HEK293 (cell line): ENCODE measurements around the gene MED13L.

ENCODE experiments used
- CTCF ChIA-PET: fragments of 350-600 bp; formaldehyde crosslinking; extraction: SDS; loops from one replicate; lab custom pipeline; 2021; ENCODE audit warnings: antibody characterized with exemption; lab: Yijun Ruan, JAX
- POLR2A ChIA-PET: fragments of 300-600 bp; formaldehyde crosslinking; extraction: SDS; loops from one replicate; lab custom pipeline; 2020; ENCODE audit warnings: antibody characterized with exemption, inconsistent platforms; lab: Yijun Ruan, JAX
- H3K27ac ChIP-seq: fragments of 200-500 bp; sonication (Bioruptor generic); 2 replicates; pipeline ENCODE4 v1.5.1; 2014; ENCODE audit warnings: low read depth, low read length, control low read depth, inconsistent platforms; ENCODE audit errors: extremely low read depth
- H3K36me3 ChIP-seq, 2 experiments: fragments of 200-500 bp in 1 of 2; sonication (Bioruptor generic) in 1 of 2; 1 replicate in 1 of 2; 2 replicates in 1 of 2; pipeline ENCODE4 v1.5.1; 2014 to 2017; ENCODE audit warnings: inconsistent platforms in 2 of 2, low read length in 2 of 2; ENCODE audit not compliant: control insufficient read depth in 2 of 2, insufficient read depth in 1 of 2
- H3K4me1 ChIP-seq: fragments of 200-500 bp; sonication (Bioruptor generic); 2 replicates; pipeline ENCODE4 v1.5.1; 2014; ENCODE audit warnings: mild to moderate bottlenecking, low read length, inconsistent platforms; ENCODE audit not compliant: control insufficient read depth, insufficient read depth
- H3K4me3 ChIP-seq: 2 replicates; pipeline ENCODE4 v1.5.1; 2011; ENCODE audit warnings: low read depth, mild to moderate bottlenecking, control low read depth, low read length, moderate library complexity
- H3K9me3 ChIP-seq: fragments of 200-500 bp; sonication (Bioruptor generic); 2 replicates; pipeline ENCODE4 v1.5.1; 2014; ENCODE audit warnings: low read depth, low read length, inconsistent platforms; ENCODE audit not compliant: control insufficient read depth, insufficient read depth
- ATF2 ChIP-seq: fragments of 450-650 bp; formaldehyde crosslinking; IDR thresholded peaks from 2 replicates; pipeline ENCODE4 v1.5.1; 2016; ENCODE audit warnings: missing biosample characterization, missing genetic modification characterization, low read depth
- HOXC10 ChIP-seq: sonication (generic); formaldehyde crosslinking; IDR thresholded peaks from 2 replicates; pipeline ENCODE4 v1.8.1; 2023; ENCODE audit warnings: mild to moderate bottlenecking, missing genetic modification reagents
- IKZF3 ChIP-seq: fragments of 450-650 bp; IDR thresholded peaks from 2 replicates; pipeline ENCODE4 v1.5.0; 2018; ENCODE audit warnings: missing biosample characterization, mild to moderate bottlenecking, missing genetic modification characterization, moderate library complexity
- INSM2 ChIP-seq: fragments of 450-650 bp; formaldehyde crosslinking; IDR thresholded peaks from 2 replicates; pipeline ENCODE4 v1.5.1; 2016; ENCODE audit warnings: missing biosample characterization, missing genetic modification characterization
- KLF16 ChIP-seq: fragments of 450-650 bp; formaldehyde crosslinking; IDR thresholded peaks from 2 replicates; pipeline ENCODE4 v1.5.1; 2017; ENCODE audit warnings: missing biosample characterization, missing genetic modification characterization
- PRDM1 ChIP-seq: fragments of 450-650 bp; formaldehyde crosslinking; IDR thresholded peaks from 2 replicates; pipeline ENCODE4; 2016; ENCODE audit warnings: missing biosample characterization, missing genetic modification characterization
- PRDM6 ChIP-seq: fragments of 450-650 bp; formaldehyde crosslinking; IDR thresholded peaks from 2 replicates; pipeline ENCODE4 v1.5.1; 2017; ENCODE audit warnings: missing biosample characterization, missing genetic modification characterization
- SETDB1 ChIP-seq: IDR thresholded peaks from one replicate; pipeline ENCODE4 v1.6.1; 2017; ENCODE audit warnings: mild to moderate bottlenecking, low read length, moderate library complexity, mixed read lengths; ENCODE audit not compliant: insufficient read length
- ZNF214 ChIP-seq: fragments of 450-650 bp; formaldehyde crosslinking; IDR thresholded peaks from 2 replicates; pipeline ENCODE4 v1.5.1; 2017; ENCODE audit warnings: missing biosample characterization, mild to moderate bottlenecking, missing genetic modification characterization, borderline replicate concordance
- ZNF473 ChIP-seq: fragments of 450-650 bp; formaldehyde crosslinking; IDR thresholded peaks from 2 replicates; pipeline ENCODE4 v1.5.1; 2017; ENCODE audit warnings: missing biosample characterization, missing genetic modification characterization
- ZNF548 ChIP-seq: fragments of 450-650 bp; formaldehyde crosslinking; IDR thresholded peaks from 2 replicates; pipeline ENCODE4 v1.5.1; 2016; ENCODE audit warnings: missing biosample characterization, missing genetic modification characterization
- ZNF558 ChIP-seq: fragments of 450-650 bp; formaldehyde crosslinking; IDR thresholded peaks from 2 replicates; pipeline ENCODE4 v1.5.1; 2016; ENCODE audit warnings: missing biosample characterization, missing genetic modification characterization
- ZNF776 ChIP-seq: fragments of 450-650 bp; formaldehyde crosslinking; IDR thresholded peaks from 2 replicates; pipeline ENCODE4 v1.5.0; 2017; ENCODE audit warnings: missing biosample characterization, missing genetic modification characterization, borderline replicate concordance
- ZNF785 ChIP-seq: fragments of 450-650 bp; formaldehyde crosslinking; IDR thresholded peaks from 2 replicates; pipeline ENCODE4 v1.5.1; 2016; ENCODE audit warnings: missing biosample characterization, missing genetic modification characterization
- ZNF830 ChIP-seq: fragments of 450-650 bp; IDR thresholded peaks from 2 replicates; pipeline ENCODE4 v1.5.0; 2018; ENCODE audit warnings: missing biosample characterization, missing genetic modification characterization, low read depth, mild to moderate bottlenecking, moderate library complexity
- TF ChIP-seq, protein P1 (sequence below): fragments of 450-650 bp; formaldehyde crosslinking; IDR thresholded peaks from 2 replicates; pipeline ENCODE4 v1.5.1; 2016; ENCODE audit warnings: missing biosample characterization, missing genetic modification characterization
- TF ChIP-seq, protein P2 (sequence below): fragments of 450-650 bp; formaldehyde crosslinking; IDR thresholded peaks from 2 replicates; pipeline ENCODE4 v1.5.1; 2016; ENCODE audit warnings: missing biosample characterization, missing genetic modification characterization

Gene MED13L

GRCh38 chr12:116145451-116145850 is 132.0 kb downstream of the MED13L start (continued):
- TF ChIP-seq HOXC10 (CRISPR knock-in tag) (no peak), ZNF785 (tag by site-specific recombination) (no peak), ATF2 (no peak), ZNF776 (tag by site-specific recombination) (no peak), ZNF473 (no peak), ZNF830 (tag by site-specific recombination) (no peak), ZNF548 (tag by site-specific recombination) (no peak), ZNF558 (tag by site-specific recombination) (peak; percentile 68), PRDM1 (tag by site-specific recombination) (no peak)
- TF ChIP-seq, protein P1, sequence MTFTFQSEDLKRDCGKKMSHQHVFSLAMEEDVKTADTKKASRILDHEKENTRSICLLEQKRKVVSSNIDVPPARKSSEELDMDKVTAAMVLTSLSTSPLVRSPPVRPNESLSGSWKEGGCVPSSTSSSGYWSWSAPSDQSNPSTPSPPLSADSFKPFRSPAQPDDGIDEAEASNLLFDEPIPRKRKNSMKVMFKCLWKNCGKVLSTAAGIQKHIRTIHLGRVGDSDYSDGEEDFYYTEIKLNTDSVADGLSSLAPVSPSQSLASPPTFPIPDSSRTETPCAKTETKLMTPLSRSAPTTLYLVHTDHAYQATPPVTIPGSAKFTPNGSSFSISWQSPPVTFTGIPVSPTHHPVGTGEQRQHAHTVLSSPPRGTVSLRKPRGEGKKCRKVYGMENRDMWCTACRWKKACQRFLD, result no peak
- TF ChIP-seq, protein P2, sequence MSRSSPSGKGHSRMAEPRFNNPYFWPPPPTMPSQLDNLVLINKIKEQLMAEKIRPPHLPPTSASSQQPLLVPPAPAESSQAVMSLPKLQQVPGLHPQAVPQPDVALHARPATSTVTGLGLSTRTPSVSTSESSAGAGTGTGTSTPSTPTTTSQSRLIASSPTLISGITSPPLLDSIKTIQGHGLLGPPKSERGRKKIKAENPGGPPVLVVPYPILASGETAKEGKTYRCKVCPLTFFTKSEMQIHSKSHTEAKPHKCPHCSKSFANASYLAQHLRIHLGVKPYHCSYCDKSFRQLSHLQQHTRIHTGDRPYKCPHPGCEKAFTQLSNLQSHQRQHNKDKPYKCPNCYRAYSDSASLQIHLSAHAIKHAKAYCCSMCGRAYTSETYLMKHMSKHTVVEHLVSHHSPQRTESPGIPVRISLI (tag by site-specific recombination), result no peak

- no peak overlapping the region for H3K27ac ChIP-seq
- no peak overlapping the region for H3K4me3 ChIP-seq
- no peaks in the 10 kb centered on the region for H3K36me3 ChIP-seq
- ChIA-PET POLR2A (no interaction called here), CTCF (no interaction called here)
- H3K9me3 ChIP-seq, result no peaks in the 10 kb centered on the region
- TF ChIP-seq PRDM6 (peak; percentile 35; the same call in 1 of the 2 replicates), IKZF3 (no peak)
- peaks cover 37% of the 10 kb centered on the region for H3K4me1 ChIP-seq
Observed at GRCh38 chr12:116144384-116144783, 133.1 kb downstream of the MED13L start.

DNA sequence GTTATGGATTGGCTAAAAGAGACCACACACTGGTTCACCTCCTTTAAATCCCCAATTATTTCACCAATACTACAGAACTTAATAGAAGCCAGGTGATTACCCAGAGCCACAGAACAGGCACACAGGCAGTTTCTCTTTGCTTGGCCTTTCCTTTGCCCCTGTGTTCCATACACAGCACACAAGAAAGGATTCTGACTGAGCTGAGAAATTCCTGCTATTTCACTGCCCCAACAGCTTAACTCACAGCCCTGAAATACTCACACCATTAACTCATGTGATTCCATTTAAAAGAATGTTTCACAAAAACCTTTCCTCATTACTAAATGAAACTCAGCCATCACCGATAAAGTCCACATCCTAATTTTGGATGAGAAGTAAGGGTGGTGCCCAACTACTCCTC is 133.6 kb downstream of the MED13L start:
- POLR2A ChIA-PET, result no interaction called here
- Histone ChIP-seq H3K4me1 (peaks cover 37% of the 10 kb centered on the region), H3K9me3 (no peaks in the 10 kb centered on the region), H3K27ac (no peak overlapping the region), H3K36me3 (no peaks in the 10 kb centered on the region), H3K4me3 (no peak overlapping the region)
- CTCF ChIA-PET, result no interaction called here
- no peak for TF ChIP-seq SETDB1
- TF ChIP-seq KLF16 (tag by site-specific recombination), result no peak
- no peak for TF ChIP-seq ZNF558 (tag by site-specific recombination)
- TF ChIP-seq ZNF214 (tag by site-specific recombination), result no peak
- peak; percentile 29; the same call in 1 of the 2 replicates for TF ChIP-seq PRDM1 (tag by site-specific recombination)
- no peak for TF ChIP-seq INSM2 (tag by site-specific recombination)
- TF ChIP-seq, all 188 proteins: peak for 1
